Measurements from ENCODE around the gene GLTPD2. TPM values are rescaled to one million over a fixed set of nuclear protein-coding genes. Genes with fewer than 3 reads are reported as not detected.

Gene GLTPD2
- total and polyA plus RNA-seq, 2 experiments from 2014 or later, result 0.47 to 1.3 TPM

DNA sequence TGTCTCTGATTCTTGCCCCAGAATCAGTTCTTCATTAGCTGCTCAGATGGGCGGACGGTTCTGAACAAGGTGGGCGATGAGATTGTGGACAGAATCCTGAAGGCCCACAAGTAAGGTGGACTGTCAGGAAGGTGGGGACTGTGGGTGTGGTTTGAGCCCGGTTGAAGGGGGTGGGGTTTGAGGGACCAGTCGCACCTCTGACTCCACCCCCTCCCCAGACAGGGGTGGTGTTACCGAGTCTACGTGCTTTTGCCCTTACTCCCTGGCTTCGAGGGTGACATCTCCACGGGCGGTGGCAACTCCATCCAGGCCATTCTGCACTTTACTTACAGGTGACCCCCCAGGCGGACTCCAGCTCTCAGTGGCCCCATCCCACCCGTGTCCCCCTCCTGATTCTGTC, 29.5 kb downstream of the GLTPD2 start (continued):
- TF ChIP-seq, protein P1, sequence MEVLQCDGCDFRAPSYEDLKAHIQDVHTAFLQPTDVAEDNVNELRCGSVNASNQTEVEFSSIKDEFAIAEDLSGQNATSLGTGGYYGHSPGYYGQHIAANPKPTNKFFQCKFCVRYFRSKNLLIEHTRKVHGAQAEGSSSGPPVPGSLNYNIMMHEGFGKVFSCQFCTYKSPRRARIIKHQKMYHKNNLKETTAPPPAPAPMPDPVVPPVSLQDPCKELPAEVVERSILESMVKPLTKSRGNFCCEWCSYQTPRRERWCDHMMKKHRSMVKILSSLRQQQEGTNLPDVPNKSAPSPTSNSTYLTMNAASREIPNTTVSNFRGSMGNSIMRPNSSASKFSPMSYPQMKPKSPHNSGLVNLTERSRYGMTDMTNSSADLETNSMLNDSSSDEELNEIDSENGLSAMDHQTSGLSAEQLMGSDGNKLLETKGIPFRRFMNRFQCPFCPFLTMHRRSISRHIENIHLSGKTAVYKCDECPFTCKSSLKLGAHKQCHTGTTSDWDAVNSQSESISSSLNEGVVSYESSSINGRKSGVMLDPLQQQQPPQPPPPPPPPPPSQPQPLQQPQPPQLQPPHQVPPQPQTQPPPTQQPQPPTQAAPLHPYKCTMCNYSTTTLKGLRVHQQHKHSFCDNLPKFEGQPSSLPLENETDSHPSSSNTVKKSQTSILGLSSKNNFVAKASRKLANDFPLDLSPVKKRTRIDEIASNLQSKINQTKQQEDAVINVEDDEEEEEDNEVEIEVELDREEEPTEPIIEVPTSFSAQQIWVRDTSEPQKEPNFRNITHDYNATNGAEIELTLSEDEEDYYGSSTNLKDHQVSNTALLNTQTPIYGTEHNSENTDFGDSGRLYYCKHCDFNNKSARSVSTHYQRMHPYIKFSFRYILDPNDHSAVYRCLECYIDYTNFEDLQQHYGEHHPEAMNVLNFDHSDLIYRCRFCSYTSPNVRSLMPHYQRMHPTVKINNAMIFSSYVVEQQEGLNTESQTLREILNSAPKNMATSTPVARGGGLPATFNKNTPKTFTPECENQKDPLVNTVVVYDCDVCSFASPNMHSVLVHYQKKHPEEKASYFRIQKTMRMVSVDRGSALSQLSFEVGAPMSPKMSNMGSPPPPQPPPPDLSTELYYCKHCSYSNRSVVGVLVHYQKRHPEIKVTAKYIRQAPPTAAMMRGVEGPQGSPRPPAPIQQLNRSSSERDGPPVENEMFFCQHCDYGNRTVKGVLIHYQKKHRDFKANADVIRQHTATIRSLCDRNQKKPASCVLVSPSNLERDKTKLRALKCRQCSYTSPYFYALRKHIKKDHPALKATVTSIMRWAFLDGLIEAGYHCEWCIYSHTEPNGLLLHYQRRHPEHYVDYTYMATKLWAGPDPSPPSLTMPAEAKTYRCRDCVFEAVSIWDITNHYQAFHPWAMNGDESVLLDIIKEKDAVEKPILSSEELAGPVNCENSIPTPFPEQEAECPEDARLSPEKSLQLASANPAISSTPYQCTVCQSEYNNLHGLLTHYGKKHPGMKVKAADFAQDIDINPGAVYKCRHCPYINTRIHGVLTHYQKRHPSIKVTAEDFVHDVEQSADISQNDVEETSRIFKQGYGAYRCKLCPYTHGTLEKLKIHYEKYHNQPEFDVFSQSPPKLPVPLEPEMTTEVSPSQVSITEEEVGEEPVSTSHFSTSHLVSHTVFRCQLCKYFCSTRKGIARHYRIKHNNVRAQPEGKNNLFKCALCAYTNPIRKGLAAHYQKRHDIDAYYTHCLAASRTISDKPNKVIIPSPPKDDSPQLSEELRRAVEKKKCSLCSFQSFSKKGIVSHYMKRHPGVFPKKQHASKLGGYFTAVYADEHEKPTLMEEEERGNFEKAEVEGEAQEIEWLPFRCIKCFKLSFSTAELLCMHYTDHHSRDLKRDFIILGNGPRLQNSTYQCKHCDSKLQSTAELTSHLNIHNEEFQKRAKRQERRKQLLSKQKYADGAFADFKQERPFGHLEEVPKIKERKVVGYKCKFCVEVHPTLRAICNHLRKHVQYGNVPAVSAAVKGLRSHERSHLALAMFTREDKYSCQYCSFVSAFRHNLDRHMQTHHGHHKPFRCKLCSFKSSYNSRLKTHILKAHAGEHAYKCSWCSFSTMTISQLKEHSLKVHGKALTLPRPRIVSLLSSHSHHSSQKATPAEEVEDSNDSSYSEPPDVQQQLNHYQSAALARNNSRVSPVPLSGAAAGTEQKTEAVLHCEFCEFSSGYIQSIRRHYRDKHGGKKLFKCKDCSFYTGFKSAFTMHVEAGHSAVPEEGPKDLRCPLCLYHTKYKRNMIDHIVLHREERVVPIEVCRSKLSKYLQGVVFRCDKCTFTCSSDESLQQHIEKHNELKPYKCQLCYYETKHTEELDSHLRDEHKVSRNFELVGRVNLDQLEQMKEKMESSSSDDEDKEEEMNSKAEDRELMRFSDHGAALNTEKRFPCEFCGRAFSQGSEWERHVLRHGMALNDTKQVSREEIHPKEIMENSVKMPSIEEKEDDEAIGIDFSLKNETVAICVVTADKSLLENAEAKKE (CRISPR knock-in tag; IDR thresholded peaks at IDR 0.05), result no peak
- no peak for TF ChIP-seq EZH2phosphoT487 (IDR thresholded peaks at IDR 0.05; ENCODE audit: unreplicated experiment)
- no peak for TF ChIP-seq ZNF331 (CRISPR knock-in tag; IDR thresholded peaks at IDR 0.05; ENCODE audit: low read depth)
- TF ChIP-seq, protein P2, sequence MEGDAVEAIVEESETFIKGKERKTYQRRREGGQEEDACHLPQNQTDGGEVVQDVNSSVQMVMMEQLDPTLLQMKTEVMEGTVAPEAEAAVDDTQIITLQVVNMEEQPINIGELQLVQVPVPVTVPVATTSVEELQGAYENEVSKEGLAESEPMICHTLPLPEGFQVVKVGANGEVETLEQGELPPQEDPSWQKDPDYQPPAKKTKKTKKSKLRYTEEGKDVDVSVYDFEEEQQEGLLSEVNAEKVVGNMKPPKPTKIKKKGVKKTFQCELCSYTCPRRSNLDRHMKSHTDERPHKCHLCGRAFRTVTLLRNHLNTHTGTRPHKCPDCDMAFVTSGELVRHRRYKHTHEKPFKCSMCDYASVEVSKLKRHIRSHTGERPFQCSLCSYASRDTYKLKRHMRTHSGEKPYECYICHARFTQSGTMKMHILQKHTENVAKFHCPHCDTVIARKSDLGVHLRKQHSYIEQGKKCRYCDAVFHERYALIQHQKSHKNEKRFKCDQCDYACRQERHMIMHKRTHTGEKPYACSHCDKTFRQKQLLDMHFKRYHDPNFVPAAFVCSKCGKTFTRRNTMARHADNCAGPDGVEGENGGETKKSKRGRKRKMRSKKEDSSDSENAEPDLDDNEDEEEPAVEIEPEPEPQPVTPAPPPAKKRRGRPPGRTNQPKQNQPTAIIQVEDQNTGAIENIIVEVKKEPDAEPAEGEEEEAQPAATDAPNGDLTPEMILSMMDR (conservative IDR thresholded peaks at IDR 0.05; ENCODE audit: low read depth in 2 of 2), result no peak

DNA sequence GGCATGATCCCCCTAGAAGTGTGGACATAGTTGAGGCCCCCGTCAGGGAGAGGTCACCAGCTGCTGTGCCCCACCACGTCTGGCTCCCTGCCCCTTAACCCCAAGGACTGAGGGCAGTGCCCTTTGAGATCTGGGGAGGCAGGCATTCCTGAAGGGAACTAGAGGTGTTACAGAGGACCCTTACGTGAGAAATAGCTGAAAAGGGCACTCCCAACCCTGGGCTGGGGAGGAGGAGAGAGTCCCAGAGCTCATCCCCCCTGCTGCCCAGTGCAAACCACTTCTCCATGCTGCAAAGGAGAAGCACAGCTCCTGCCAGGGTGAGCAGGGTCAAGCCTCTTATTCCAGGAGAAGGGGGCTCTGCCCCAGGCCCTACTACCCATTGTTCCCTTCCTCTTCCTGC, 34.1 kb downstream of the GLTPD2 start:
- no peak overlapping the region for H3K4me2 ChIP-seq
- Mint-ChIP-seq H3K27ac (no peak overlapping the region), H3K36me3 (ENCODE audit: low read depth) (peaks cover 17% of the 10 kb centered on the region; the same call in 2 of the 3 replicates), H3K27me3 (ENCODE audit: insufficient read depth, low read depth, poor library complexity) (peaks cover 3% of the 10 kb centered on the region), H3K9me3 (no peaks in the 10 kb centered on the region; the same call in 2 of the 3 replicates), H3K4me3 (no peak overlapping the region; the same call in 2 of the 3 replicates), H3K4me1 (no peaks in the 10 kb centered on the region)
- H3K27ac ChIP-seq (ENCODE audit: low read depth), result no peak overlapping the region
- H3K27me3 ChIP-seq (ENCODE audit: insufficient read depth), result no peaks in the 10 kb centered on the region
- ATAC-seq, result no peak
- no peaks in the 10 kb centered on the region for H3K79me2 ChIP-seq (replicated peaks; ENCODE audit: insufficient read depth)
- no peak overlapping the region for H2AFZ ChIP-seq
- H3K9me2 ChIP-seq (ENCODE audit: insufficient read depth), result no peaks in the 10 kb centered on the region
- no peak for DNase-seq (ENCODE audit: low spot score)
- no peaks in the 10 kb centered on the region; the same call in 1 of the 2 replicates for H4K20me1 ChIP-seq (replicated peaks; ENCODE audit: insufficient read depth)
- 0 out of 2 replicates have a peak, but pooled peaks cover 7% of the 10 kb centered on the region for H3K36me3 ChIP-seq (ENCODE audit: insufficient read depth)
- TF ChIP-seq, protein P2 (conservative IDR thresholded peaks at IDR 0.05; ENCODE audit: low read depth in 2 of 2), result no peak
- TF ChIP-seq, protein P3, sequence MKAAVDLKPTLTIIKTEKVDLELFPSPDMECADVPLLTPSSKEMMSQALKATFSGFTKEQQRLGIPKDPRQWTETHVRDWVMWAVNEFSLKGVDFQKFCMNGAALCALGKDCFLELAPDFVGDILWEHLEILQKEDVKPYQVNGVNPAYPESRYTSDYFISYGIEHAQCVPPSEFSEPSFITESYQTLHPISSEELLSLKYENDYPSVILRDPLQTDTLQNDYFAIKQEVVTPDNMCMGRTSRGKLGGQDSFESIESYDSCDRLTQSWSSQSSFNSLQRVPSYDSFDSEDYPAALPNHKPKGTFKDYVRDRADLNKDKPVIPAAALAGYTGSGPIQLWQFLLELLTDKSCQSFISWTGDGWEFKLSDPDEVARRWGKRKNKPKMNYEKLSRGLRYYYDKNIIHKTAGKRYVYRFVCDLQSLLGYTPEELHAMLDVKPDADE (IDR thresholded peaks at IDR 0.05), result no peak
- TF ChIP-seq JUNB (IDR thresholded peaks at IDR 0.05; ENCODE audit: unreplicated experiment), result no peak
- TF ChIP-seq EZH2 (IDR thresholded peaks at IDR 0.05; ENCODE audit: low read depth, unreplicated experiment), result no peak
- no peak for TF ChIP-seq CREB1 (CRISPR knock-in tag; IDR thresholded peaks at IDR 0.05; ENCODE audit: low read depth)
- H3F3A ChIP-seq (replicated peaks; ENCODE audit: low read depth), result no peaks in the 10 kb centered on the region
- H3K4me3 ChIP-seq, result no peak overlapping the region
- H3K4me1 ChIP-seq (ENCODE audit: insufficient read depth), result no peaks in the 10 kb centered on the region

All from GM23338 (cell line).